Vagina (tissue), 2 donors: ENCODE results near the gene TPP2.

ENCODE experiments used
- CTCF ChIP-seq, 3 experiments: fragments of 450-650 bp in 2 of 3; fragments of 200-600 bp in 1 of 3; sonication (generic) in 1 of 3; IDR thresholded peaks; one replicate each; pipeline ENCODE4 v1.5.1; 2017 to 2019; ENCODE audit warnings: antibody characterized with exemption in 3 of 3, mild to moderate bottlenecking in 2 of 3, moderate library complexity in 2 of 3
- POLR2A ChIP-seq, 2 donors: fragments of 450-650 bp; IDR thresholded peaks; one replicate each; pipeline ENCODE4 v1.6.1; 2017; ENCODE audit warnings: antibody characterized with exemption in 2 of 2, mild to moderate bottlenecking in 2 of 2, moderate library complexity in 2 of 2

GRCh38 chr13:102628559-102628958, 31.8 kb downstream of the TPP2 start:
- no peak for TF ChIP-seq CTCF (IDR thresholded peaks at IDR 0.05)
- no peak for TF ChIP-seq POLR2A (IDR thresholded peaks at IDR 0.05)
